HG03045 (cell line): ENCODE results near the gene AJAP1.

Experiments used
- ATAC-seq: cut with Tn5 transposase; IDR thresholded peaks from one replicate; pipeline ENCODE4 v1.9.1; 2021; ENCODE audit warnings: mild to moderate bottlenecking, moderate library complexity; ENCODE audit not compliant: unreplicated experiment

Gene AJAP1

DNA sequence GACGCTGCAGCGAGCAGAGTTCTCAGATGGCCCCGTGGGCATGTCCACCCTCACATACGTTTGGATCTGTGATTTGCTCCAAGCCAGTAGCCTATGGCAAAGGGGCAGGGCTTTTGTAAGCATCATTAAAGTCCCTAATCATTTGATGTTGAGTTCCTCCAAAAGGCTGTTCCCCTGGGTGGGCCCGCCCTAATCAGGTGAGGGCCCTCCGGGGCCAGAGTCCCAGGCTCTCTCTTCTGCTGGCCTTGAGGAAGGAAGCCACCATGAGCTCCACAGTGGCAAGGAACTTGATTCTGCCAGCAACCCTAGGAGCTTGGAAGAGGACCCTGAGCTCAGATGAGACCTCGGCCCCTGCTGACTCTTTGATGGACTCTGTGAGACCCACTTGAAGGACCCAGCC, 25.4 kb upstream of the AJAP1 start:
- ATAC-seq, result no peak

GRCh38 chr1:4630561-4630960, 23.8 kb upstream of the AJAP1 start:
- no peak for ATAC-seq

GRCh38 chr1:4631321-4631720, 23.1 kb upstream of the AJAP1 start:
- no peak for ATAC-seq

GRCh38 chr1:4633346-4633745, 21.1 kb upstream of the AJAP1 start:
- ATAC-seq, result no peak

GRCh38 chr1:4634156-4634792, 20.1 kb upstream of the AJAP1 start:
- no peak for ATAC-seq

DNA sequence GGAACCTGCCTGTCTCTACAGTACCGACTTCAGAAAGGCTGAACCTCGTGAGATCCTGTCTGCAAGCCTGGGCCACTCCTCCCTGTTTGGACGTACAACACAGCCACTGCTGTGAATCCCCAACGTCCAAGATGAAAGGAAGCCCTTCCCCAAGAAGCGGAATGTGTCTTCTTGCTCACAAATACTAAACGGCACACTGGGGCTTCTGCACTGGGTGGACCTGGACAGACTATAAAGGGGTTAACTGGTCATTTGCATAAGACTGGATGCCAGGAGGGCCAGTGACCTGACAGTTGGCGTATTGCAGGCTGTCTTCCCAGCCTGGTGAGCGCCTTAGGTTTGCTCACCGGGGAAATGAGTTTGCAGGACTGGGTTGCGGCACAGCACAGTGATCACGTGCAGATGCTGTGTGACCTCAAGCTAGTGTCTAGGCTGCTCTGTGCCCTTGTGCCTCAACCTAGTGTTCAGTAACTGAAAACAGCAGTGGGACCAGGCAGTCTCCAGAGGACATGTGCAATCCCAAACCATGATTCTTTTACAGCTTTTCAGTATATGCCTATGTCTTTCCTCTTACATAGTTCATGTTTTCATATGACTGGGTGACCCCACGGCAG, 19.5 kb upstream of the AJAP1 start:
- ATAC-seq, result no peak

DNA sequence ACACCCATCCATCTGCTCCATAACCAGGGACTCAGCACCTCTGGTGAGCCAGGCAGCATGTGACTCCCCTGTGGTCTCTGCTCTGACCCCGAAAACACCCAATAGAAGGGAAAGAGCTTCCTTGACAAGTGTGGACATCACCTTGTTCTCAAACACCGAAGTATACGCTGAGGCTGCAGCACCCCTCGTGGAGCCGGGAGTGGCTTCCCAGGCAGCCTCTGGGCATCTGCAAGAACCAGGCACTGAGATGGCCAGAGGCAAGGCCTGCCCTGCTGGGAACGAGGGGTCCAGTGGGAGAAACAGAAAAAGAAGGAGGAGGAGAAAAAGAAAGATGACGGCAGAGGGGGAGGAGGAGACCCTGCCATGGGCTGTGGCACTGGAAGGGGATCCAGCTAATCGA, 18.2 kb upstream of the AJAP1 start:
- ATAC-seq, result no peak

GRCh38 chr1:4636644-4637380, 17.6 kb upstream of the AJAP1 start:
- ATAC-seq, result no peak

- no peak for ATAC-seq
Observed at GRCh38 chr1:4637616-4638344, 16.6 kb upstream of the AJAP1 start.

GRCh38 chr1:4638345-4638729, 16.1 kb upstream of the AJAP1 start:
- no peak for ATAC-seq

DNA sequence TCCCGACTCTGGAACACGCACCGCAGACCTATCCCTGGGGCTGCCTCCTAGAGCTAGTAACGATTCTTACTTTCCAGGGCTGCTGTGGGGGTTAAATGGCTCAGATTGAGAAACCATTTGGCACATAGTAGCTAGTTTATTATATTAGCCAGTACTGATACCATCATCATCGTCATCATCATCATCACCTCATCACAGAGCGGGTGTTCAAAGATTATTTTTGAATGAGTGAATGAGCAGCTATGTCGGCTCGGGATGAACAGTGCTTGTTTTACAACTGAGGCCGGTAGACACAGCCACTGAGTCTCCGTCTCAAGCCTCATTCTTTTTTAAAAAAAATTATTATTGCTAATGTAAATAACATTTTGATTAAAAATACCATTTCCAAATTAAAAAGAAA, 13.5 kb upstream of the AJAP1 start:
- ATAC-seq, result no peak

- no peak for ATAC-seq
Observed at GRCh38 chr1:4647391-4647790, 7.0 kb upstream of the AJAP1 start.

GRCh38 chr1:4648657-4649056, 5.8 kb upstream of the AJAP1 start:
- ATAC-seq, result no peak

DNA sequence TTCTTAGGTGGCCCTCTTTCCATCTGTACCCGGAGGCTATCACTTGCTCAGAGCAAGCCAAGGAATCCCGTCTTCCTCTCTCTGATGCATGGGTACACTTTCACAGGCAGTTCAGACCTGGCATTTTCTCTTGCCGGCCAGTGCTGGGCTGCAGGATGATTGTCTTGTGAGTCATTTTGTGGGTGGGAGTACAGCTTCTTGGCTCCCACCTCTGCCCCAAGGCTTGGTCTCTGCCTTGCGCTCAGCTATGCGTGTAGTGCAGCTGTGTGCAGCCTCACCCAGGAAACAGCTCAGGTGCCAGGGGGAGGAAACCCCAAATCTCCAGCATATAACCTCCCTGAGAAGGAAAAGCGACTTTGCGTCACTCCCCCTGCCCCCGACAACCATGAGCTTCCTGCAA, 3.9 kb upstream of the AJAP1 start:
- ATAC-seq, result no peak

DNA sequence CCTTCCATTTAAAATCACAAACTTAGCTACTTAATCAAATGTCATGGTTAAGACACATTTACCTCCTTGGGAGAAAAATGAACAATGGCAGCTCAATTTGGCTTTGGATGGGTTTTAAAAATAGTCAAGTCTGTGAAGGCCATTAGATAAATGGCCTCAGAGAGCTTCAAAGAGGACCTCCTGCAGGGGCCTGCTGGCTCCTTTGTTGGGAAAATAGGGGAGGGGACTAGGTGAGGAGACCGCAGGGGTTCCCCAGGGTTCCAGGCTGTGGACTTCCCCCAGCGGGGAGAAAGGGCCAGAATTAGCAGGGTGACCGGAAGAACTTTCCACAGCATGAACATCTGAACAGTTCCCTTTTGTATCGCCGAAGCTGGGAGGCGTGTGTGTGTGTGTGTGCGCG, 3.4 kb upstream of the AJAP1 start:
- ATAC-seq, result no peak

- peak; percentile 72 for ATAC-seq
Observed at GRCh38 chr1:4652631-4653327, 1.6 kb upstream of the AJAP1 start.

GRCh38 chr1:4653328-4653660, 1.1 kb upstream of the AJAP1 start:
- no peak for ATAC-seq

- ATAC-seq, result no peak
Observed at GRCh38 chr1:4654764-4655673, 610 bp downstream of the AJAP1 start.

GRCh38 chr1:4655674-4656532, 1.5 kb downstream of the AJAP1 start:
- no peak for ATAC-seq
